IMR-90 (cell line): ENCODE measurements around the gene WSB2. TPM values are rescaled to one million over a fixed set of nuclear protein-coding genes. Genes with fewer than 3 reads are reported as not detected.

Source experiments
- ATAC-seq: fragments of 200-7000 bp; cut with Tn5 transposase; 2 replicates; pipeline ENCODE4 v1.9.1; 2020; ENCODE audit warnings: low read depth, mild to moderate bottlenecking, moderate library complexity
- BruUV-seq: library from RNA; stranded (reverse); fragments of 400-500 nt; replicated peaks from 2 replicates; lab custom pipeline; 2021; lab: Mats Ljungman, UMichigan
- CTCF ChIA-PET: fragments of 300-600 bp; formaldehyde crosslinking; extraction: SDS; loops from one replicate; lab custom pipeline; 2021; ENCODE audit warnings: antibody characterized with exemption; lab: Yijun Ruan, JAX
- POLR2A ChIA-PET: fragments of 300-600 bp; sonication (Branson Sonifier 250); formaldehyde crosslinking; loops from one replicate; lab custom pipeline; 2022; ENCODE audit warnings: antibody characterized with exemption; ENCODE audit not compliant: unreplicated experiment; lab: Charles Lee
- DNase-seq: peaks from one replicate; pipeline ENCODE4 v3.0.0; 2013
- H2AFZ ChIP-seq: replicated peaks from 2 replicates; pipeline ENCODE3; 2013; ENCODE audit warnings: low read length, mild to moderate bottlenecking; ENCODE audit not compliant: poor library complexity
- H2AK5ac ChIP-seq: 2 replicates; pipeline ENCODE4 v1.6.1; 2013; ENCODE audit warnings: low read depth, low read length, inconsistent platforms
- H2AK9ac ChIP-seq: replicated peaks from 2 replicates; pipeline ENCODE3; 2013; ENCODE audit warnings: mild to moderate bottlenecking, low read depth, low read length, moderate library complexity; ENCODE audit not compliant: poor library complexity
- H2BK120ac ChIP-seq: 2 replicates; pipeline ENCODE4 v1.6.1; 2013; ENCODE audit warnings: low read depth, low read length, inconsistent platforms
- H2BK15ac ChIP-seq: 3 replicates; pipeline ENCODE4 v1.6.1; 2013; ENCODE audit warnings: low read depth, low read length, inconsistent platforms
- H2BK20ac ChIP-seq: 2 replicates; pipeline ENCODE4 v1.6.1; 2013; ENCODE audit warnings: low read depth, mild to moderate bottlenecking, inconsistent platforms, low read length, moderate library complexity
- H2BK5ac ChIP-seq: 2 replicates; pipeline ENCODE4 v1.6.1; 2013; ENCODE audit warnings: mild to moderate bottlenecking, low read depth, low read length, inconsistent platforms; ENCODE audit not compliant: poor library complexity, severe bottlenecking
- H3K14ac ChIP-seq: replicated peaks from 2 replicates; pipeline ENCODE4 v1.6.1; 2013; ENCODE audit warnings: low read depth, low read length, inconsistent platforms
- H3K18ac ChIP-seq: 2 replicates; pipeline ENCODE4 v1.6.1; 2013; ENCODE audit warnings: low read depth, low read length, control low read depth
- H3K23ac ChIP-seq: 2 replicates; pipeline ENCODE4 v1.6.1; 2013; ENCODE audit warnings: low read depth, low read length, inconsistent platforms
- H3K27ac ChIP-seq: 2 replicates; pipeline ENCODE4 v1.5.1; 2013; ENCODE audit warnings: mild to moderate bottlenecking, control low read depth, low read length; ENCODE audit not compliant: insufficient read depth
- H3K27me3 ChIP-seq: 2 replicates; pipeline ENCODE4 v1.6.1; 2013; ENCODE audit warnings: low read length; ENCODE audit not compliant: control insufficient read depth, insufficient read depth
- H3K36me3 ChIP-seq: 2 replicates; pipeline ENCODE4 v1.6.1; 2013; ENCODE audit warnings: low read length, mixed read lengths; ENCODE audit not compliant: control insufficient read depth, insufficient read depth
- H3K4ac ChIP-seq: 2 replicates; pipeline ENCODE4 v1.6.1; 2013; ENCODE audit warnings: low read depth, low read length, inconsistent platforms
- H3K4me1 ChIP-seq: 2 replicates; pipeline ENCODE4 v1.6.1; 2013; ENCODE audit warnings: low read length, mixed read lengths; ENCODE audit not compliant: control insufficient read depth, insufficient read depth
- H3K4me2 ChIP-seq: 2 replicates; pipeline ENCODE4 v1.6.1; 2013; ENCODE audit warnings: low read depth, mild to moderate bottlenecking, control low read depth, low read length, moderate library complexity
- H3K4me3 ChIP-seq: 2 replicates; pipeline ENCODE4 v1.5.1; 2013; ENCODE audit warnings: low read depth, mild to moderate bottlenecking, control low read depth, low read length, moderate library complexity; ENCODE audit not compliant: insufficient read depth
- H3K56ac ChIP-seq: 2 replicates; pipeline ENCODE4 v1.6.1; 2013; ENCODE audit warnings: low read length, inconsistent platforms; ENCODE audit not compliant: insufficient read depth; ENCODE audit errors: extremely low read depth
- H3K79me1 ChIP-seq, 2 experiments: 2 replicates each; pipeline ENCODE4 v1.6.1; 2013; ENCODE audit warnings: low read length in 2 of 2, inconsistent platforms in 1 of 2, low read depth in 1 of 2
- H3K9ac ChIP-seq: 2 replicates; pipeline ENCODE4 v1.6.1; 2013; ENCODE audit warnings: low read depth, low read length, control low read depth
- H3K9me1 ChIP-seq: 2 replicates; pipeline ENCODE4 v1.6.1; 2013; ENCODE audit warnings: low read length, inconsistent platforms; ENCODE audit not compliant: insufficient read depth
- H3K9me3 ChIP-seq: 2 replicates; pipeline ENCODE4 v1.6.1; 2013; ENCODE audit warnings: low read length; ENCODE audit not compliant: control insufficient read depth, insufficient read depth
- H4K20me1 ChIP-seq: 2 replicates; pipeline ENCODE4 v1.6.1; 2013; ENCODE audit warnings: low read length, inconsistent platforms; ENCODE audit not compliant: insufficient read depth
- H4K5ac ChIP-seq: 2 replicates; pipeline ENCODE4 v1.6.1; 2013; ENCODE audit warnings: mild to moderate bottlenecking, low read depth, low read length, control low read depth
- H4K8ac ChIP-seq, 2 experiments: 2 replicates each; pipeline ENCODE4 v1.6.1; 2013; ENCODE audit warnings: low read depth in 2 of 2, low read length in 2 of 2, control low read depth in 1 of 2, inconsistent platforms in 1 of 2
- H4K91ac ChIP-seq: 2 replicates; pipeline ENCODE4 v1.6.1; 2013; ENCODE audit warnings: low read depth, low read length, inconsistent platforms; ENCODE audit not compliant: insufficient read depth
- NFE2L2 ChIP-seq: fragments of 150-350 bp; IDR thresholded peaks from 2 replicates; pipeline ENCODE4 v1.6.1; 2016; ENCODE audit warnings: low read depth, mild to moderate bottlenecking, low read length
- POLR2A ChIP-seq: IDR thresholded peaks from 2 replicates; pipeline ENCODE4 v1.6.1; 2012; ENCODE audit warnings: mild to moderate bottlenecking, low read depth, low read length
- RFX5 ChIP-seq: IDR thresholded peaks from 2 replicates; pipeline ENCODE4 v1.8.0; 2012; ENCODE audit warnings: low read depth, mild to moderate bottlenecking, low read length, moderate library complexity
- WGBS, 2 experiments: methylation state at CpG; one replicate each; pipeline versions ENCODE4 v1.1.5 to v1.1.7; 2013; ENCODE audit warnings: missing lambda C conversion rate in 2 of 2; ENCODE audit not compliant: insufficient read length in 1 of 2; ENCODE audit errors: extremely low coverage in 2 of 2; 5-methylcytosine and 5-hydroxymethylcytosine counted together
- dilution Hi-C: fragments of 300-500 bp; cut with HindIII; formaldehyde crosslinking; loops from one replicate; pipeline ENCODE4 v1.14.3; 2018; ENCODE audit warnings: low sequenced_read_pairs; ENCODE audit not compliant: unreplicated experiment
- in situ Hi-C: fragments of 300-500 bp; cut with MboI; formaldehyde crosslinking; loops from 3 replicates; pipeline ENCODE4 v1.14.3; 2019; ENCODE audit warnings: low sequenced_read_pairs, inconsistent platforms, mixed read lengths
- intact Hi-C: fragments of 100-400 bp; cut with micrococcal nuclease; formaldehyde crosslinking; loops from 2 replicates; pipeline ENCODE4 v1.10.0; 2022
- polyA plus RNA-seq, 3 experiments: library from polyadenylated mRNA; depleted of rRNA; stranded (reverse); fragments of >200 nt; gene quantifications; 2 replicates each; pipeline ENCODE4 v1.2.3, GENCODE V29; 2012; ENCODE audit warnings: low replicate concordance in 1 of 3
- total RNA-seq: library from RNA; depleted of rRNA; stranded (reverse); fragments of >200 nt; gene quantifications from 2 replicates; pipeline ENCODE4 v1.2.3, GENCODE V29; 2012

WSB2 gene
- total and polyA plus RNA-seq, 2 of the 4 experiments (the other 2 are of a cell fraction) = 92.8 to 180 TPM

DNA sequence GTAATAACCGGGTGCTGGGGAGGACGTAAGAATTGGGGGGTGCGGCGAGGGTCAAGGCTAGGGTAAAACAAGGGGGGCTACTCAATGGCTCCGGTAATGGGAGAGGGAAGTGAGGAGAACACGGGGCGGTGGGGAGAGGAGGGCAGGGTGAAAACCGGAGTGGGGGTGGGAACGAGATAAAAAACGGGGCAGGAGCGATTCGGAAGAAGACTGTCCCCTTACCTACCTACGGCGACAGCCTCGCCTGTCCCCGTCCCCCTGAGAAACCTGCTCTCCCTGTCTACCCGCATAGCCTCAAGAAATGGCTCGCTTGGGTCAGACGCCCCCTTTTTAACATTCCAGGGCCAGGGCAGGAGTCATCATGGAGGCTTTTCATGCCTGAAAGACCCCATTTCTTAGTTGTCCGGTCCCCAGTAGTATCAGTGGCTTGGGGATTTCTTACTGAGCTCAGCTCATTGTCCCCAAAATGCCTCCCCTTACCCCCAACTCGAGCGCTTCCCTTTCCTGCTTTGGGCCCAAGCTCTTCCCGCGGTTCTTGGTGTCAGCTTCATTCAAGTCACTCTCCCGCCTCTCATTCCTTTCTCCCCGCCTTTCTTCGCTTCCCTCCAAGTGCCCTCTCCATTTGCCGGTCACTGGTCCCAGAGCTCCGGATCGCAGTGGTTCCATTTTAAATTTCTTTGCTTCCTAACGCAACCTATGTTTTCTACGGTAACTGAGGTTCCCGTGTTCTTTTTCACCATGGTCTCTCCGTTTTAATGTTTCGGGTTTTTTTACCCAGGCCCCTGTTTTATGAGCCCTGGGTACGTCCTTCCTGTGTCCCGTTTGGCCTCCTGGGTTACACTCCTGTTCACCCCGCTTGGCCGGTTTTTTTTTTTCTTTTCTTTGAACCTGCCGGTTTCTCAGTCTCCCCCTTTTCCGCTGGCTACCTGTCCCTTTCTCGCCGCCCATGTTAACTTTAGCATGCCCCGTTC, 1.2 kb upstream of the WSB2 start:
- Histone ChIP-seq H3K36me3 (no peaks in the 10 kb centered on the region; the same call in 1 of the 2 replicates), H4K5ac (peak overlapping the region; percentile 38), H3K4ac (peak overlapping the region; percentile 96), H2BK120ac (peak overlapping the region; percentile 86), H2BK5ac (peak overlapping the region; percentile 75), H3K23ac (peak overlapping the region; percentile 87), H3K14ac (peak overlapping the region; percentile 97), H3K4me3 (peak overlapping the region; percentile 66), H2BK20ac (peak overlapping the region; percentile 13; the same call in 1 of the 2 replicates), H3K9me1 (peaks cover 7% of the 10 kb centered on the region; the same call in 1 of the 2 replicates), H2AFZ (peak overlapping the region; percentile 86), H4K91ac (peak overlapping the region; percentile 83), H3K9me3 (no peaks in the 10 kb centered on the region), H4K20me1 (no peaks in the 10 kb centered on the region; the same call in 1 of the 2 replicates), H2AK5ac (peak overlapping the region; percentile 92), H3K27me3 (no peaks in the 10 kb centered on the region), H3K27ac (peak overlapping the region; percentile 86), H3K9ac (peak overlapping the region; percentile 80), H3K79me1 (peaks cover 5 to 51% of the 10 kb centered on the region in 2 experiments), H4K8ac (peak overlapping the region; percentile 85 to 91), H3K56ac (peak overlapping the region; percentile 94), H3K18ac (peak overlapping the region; percentile 34; the same call in 1 of the 2 replicates), H3K4me2 (peak overlapping the region; percentile 89), H3K4me1 (peaks cover 7% of the 10 kb centered on the region), H2BK15ac (peak overlapping the region; percentile 58; the same call in 1 of the 3 replicates), H2AK9ac (peak overlapping the region; percentile 99)
- ATAC-seq (peak; percentile 10; the same call in 1 of the 2 replicates), DNase-seq (peak; percentile 58)
- intact Hi-C loops (loop anchor here (5.0 kb wide), 2 partner anchors 75 to 315 kb away; partner anchors contain the start of genes PEBP1 and SUDS3), in situ Hi-C loops (no loop called here), dilution Hi-C loops (no loop called here)
- ChIA-PET CTCF (no interaction called here), POLR2A (interaction anchor here (0.6 kb wide), 1 partner anchor 11 kb away, joined by 3 read pairs; no protein-coding TSS in a partner anchor)
- WGBS, 2 experiments = 3% methylated on average over 20 of the region's 44 CpGs; no CpG with 5 or more reads in 1 of the 2 experiments
- BruUV-seq = TSS peak; percentile 90
- no peak for TF ChIP-seq RFX5
- no peak for TF ChIP-seq NFE2L2
- peak; percentile 38; the same call in 1 of the 2 replicates for TF ChIP-seq POLR2A
